Hematopoietic multipotent progenitor cell treated with erythropoietin and hydrocortisone succinate and interleukin-3 and kit ligand, for 4 days (in vitro differentiated cells): ENCODE measurements around the gene NAV3.
"Not testable (repeated sequence)": the region's sequence is repeated elsewhere in the genome, so short reads cannot be mapped to it uniquely, and the experiment has no call there.

Experiments used
- DNase-seq: peaks from one replicate; pipeline ENCODE4 v3.0.0-alpha.2; 2015

The NAV3 gene

DNA sequence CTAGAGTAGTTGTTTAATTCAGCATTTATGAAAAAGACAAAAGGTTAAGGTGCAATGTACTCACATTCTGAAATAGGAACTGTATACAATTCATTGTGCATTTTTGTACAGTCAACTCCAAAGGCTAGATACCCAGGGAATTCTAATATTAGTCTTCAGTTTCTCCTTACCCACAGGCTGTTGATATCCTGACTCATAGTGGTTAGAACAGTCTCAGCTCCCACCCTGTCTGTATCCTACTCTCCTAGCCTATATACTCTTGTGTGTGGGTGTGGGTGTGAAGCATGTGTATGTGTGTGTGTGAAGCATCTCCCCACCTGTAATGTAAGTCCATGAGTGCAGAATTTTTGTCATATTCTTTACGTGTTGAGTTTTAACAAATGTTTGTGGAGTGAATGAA, 229.5 kb downstream of the NAV3 start:
- no peak for DNase-seq

DNA sequence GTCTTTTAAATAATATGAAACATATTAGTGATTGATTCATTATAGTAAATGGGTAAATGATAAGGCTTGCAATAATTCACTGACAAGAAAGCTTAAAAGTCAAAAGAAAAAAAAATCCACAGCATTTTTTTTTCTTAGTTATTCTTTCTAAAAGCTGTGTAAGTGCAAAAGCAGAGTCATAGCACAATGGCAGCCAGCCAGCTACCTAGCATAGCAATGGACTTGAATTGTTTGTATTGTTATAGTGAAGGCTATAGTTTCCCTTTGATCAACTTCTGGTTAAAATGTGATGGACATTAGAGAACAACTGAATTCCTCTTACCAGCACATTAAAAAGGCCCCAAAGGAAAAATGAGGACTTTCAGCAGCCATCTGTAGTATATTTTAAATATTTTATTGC, 232.1 kb downstream of the NAV3 start:
- peak; percentile 46 for DNase-seq

DNA sequence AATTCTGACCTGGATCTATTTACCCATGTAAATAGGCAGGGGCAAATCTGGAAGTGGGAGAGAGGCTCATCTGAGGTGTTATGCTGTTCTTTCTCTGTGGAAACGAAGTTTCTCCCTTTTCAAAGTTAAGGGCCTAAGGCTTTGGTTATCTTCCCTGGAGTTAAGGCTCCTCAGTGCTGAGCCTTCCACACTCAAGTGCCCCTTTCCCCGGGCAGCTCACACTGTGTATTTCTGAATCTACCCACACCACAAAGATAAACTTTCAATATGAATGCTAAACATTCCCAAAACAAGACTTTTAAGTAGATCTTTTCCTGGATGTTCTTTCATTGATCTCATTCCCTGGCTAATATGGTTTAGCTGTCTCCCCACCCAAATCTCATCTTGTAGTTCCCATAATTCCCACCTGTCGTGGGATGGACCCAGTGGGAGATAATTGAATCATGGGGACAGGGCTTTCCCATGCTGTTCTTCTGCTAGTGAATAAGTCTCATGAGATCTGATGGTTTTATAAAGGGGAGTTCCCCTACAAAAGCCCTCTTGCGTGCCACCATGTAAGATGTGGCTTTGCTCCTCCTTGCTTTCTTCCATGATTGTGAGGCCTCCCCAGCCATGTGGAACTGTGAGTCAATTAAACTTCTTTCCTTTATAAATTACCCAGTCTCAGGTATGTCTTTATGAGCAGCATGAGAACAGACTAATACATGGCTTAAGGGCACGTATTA, 251.1 kb downstream of the NAV3 start:
- DNase-seq = no peak

DNA sequence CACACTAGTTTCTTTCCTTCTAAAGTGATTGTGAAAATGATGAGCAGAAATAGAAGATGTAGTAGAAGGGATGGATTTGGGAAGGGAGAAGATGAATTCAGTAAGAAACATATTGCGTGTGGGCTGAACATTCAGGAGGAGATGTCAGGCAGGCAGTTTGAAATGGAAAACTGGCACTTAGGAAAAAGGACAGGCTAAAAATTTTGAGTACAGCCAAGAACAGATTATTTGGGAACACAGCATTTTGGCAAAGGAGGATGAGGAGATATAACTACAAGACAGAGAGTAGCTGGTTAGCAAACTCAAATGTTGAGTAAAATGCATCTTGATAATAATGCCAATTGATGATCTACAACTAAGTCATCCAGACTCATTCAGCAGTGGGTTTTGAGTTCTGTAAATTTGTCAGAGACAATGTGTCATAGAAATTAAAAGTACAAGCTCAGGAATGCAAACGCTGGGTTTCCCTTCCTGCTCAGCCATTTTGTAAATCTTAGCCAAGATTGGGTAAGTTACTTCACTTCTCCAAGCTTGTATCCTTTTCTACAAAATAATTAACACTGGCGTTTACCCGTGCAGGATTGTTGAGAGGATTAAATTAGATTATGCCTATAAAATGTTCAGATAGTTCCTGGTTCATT, 255.0 kb downstream of the NAV3 start:
- DNase-seq = no peak

DNA sequence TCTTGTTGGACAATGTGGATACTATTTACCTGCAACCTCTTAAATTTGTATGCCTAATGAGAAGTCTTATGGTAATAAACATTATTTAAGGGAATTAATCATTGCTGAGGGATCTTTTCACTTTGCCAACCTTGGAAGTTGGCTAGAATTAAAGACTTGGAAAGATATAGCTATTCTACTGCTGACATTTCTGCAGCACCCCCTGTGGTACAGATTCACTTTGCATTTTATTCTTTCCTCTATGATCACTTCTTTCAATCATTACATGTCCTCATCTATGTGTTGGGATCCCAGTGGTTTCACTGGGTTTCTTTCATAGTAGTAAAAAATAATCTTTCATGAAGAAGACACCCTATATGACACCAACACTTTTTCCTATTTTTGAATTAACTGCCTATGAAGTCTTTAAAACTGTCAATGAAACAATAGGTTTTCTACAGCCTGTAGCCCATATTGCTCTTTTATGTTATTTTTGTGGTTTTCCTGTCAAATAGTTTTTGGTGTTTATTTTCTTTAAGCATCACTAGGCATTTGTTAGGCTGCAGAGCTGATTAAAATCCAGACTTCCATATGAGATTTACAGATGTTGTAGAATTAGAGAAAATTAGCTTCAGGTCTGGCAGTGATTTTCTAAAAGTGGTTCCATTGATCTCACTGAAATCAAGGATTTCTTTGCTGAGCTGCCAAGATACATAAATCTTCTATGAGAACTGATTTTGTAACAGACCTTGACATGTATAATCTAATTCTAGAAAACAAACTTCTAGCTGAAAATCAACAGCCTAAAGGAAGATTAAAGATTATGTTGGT, 256.1 kb downstream of the NAV3 start:
- no peak for DNase-seq

DNA sequence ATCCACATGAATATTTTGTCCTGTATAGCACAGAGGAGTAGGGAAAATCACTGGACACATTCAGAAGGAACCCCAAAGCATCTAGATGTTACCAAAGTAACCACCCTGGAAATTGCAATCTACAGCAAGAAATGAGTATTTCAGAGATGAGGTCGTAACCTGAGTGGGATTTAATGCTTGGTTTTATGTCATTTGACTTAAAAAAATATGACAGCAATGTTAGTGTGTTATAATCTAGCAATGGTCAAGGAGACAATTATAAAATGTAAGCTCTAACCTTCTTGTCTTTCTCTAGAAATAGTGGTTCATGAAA, 256.6 kb downstream of the NAV3 start:
- DNase-seq = no peak

DNA sequence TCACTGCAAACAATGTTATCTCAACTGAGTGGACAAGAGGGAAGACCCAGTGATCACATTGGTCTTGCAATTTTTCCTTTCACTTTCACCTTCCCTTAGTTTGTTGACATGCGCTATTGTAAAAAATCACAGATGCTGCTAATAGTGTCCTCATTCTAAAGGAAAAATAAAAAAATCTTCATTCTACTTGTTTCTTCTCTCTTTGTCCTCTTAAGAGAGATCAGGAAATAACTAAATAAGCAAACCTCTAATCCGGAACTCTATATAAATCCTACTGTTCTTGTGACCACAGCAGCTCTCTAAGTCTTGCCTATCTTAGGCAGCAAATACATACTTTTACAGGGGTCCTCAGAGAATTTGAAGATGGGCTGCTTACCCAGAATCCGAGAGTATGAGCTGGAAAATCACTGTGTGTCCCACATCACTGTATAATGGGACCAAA, 257.7 kb downstream of the NAV3 start:
- no peak for DNase-seq

DNA sequence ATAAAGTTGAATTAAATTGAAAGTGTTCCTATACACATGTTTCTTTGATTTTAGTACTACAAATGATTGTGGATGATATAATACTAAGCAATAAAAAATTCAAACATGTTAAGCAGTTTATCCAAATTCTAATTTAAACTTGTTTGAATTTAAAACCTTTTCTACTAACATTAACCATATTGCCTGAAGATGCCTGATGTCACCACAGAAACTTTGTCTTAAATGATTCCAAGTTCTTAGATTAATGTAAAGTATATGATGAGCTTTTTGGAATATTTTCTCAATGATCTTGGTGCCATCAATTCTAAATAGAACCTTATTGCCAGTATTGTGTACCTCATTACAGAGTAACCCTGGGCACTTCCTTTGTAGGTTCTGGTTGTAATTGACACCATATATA, 259.6 kb downstream of the NAV3 start:
- no peak for DNase-seq

DNA sequence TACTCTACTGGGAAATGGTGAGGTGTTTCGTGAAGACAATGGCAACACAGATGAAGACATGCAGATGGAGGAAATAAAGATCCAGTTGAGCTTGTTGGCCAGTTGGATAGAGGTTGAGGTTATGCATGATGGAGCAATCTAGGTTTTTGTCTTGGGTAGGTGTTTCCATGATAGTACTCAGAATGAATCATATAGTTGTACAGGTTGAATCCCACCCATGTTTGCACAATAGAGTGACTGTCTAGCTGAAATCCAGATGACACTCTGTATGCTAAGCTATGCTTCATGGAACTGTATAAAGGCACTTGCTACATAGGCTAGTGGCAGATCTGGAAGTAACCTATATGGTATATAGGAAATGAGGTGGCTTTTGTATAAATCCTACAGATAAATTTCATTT, 264.9 kb downstream of the NAV3 start:
- no peak for DNase-seq

DNA sequence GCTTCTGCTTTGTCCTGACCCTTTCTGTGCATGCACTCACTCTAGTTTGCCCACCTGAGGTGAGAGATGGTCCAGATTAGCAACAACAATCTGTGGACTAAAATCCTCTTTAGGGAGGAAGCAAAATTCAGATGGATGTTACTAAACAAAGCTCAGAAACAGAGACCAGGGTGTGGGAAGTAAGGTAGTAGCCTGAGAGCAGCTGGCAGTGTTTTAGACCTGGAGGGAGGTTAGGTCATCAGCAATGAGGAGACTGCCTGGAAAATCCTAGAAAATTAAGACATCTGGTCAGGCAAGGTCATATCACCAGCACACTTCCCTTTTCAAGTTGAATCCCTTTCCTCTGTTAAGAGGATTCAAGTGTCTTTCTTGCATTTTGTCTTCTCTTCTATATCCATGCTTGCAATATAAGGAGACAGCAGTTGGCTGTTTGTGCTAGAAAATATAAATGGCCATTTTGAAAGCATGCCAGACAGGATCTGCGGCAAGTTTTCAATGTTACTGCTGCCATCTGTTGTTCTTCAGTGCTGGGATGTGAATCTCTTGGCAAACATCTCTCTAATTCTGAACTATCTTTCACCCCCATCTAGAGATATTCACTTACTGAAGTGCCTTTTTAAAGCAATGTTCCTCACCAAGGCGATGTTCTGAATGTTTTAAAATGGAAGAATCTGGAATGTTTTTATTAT, 266.4 kb downstream of the NAV3 start:
- DNase-seq = no peak

DNA sequence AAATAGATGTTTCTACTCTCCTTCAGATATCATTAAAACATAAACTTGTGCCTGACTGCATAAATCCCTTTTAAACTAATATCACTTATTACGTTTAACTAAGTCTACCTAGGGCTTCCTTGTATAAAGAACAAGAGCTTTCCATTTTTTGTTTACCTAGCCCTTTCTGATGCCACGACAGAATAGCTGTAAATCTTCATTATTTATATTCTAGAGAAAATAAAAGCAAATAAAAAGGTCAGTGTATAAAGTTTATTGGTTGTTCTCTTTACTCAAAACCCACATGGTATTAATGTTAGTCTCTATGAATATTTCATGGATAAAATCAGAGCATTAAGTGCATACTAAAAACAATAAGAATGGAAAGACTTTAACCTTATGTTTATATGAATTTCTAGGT, 269.1 kb downstream of the NAV3 start:
- DNase-seq = no peak

DNA sequence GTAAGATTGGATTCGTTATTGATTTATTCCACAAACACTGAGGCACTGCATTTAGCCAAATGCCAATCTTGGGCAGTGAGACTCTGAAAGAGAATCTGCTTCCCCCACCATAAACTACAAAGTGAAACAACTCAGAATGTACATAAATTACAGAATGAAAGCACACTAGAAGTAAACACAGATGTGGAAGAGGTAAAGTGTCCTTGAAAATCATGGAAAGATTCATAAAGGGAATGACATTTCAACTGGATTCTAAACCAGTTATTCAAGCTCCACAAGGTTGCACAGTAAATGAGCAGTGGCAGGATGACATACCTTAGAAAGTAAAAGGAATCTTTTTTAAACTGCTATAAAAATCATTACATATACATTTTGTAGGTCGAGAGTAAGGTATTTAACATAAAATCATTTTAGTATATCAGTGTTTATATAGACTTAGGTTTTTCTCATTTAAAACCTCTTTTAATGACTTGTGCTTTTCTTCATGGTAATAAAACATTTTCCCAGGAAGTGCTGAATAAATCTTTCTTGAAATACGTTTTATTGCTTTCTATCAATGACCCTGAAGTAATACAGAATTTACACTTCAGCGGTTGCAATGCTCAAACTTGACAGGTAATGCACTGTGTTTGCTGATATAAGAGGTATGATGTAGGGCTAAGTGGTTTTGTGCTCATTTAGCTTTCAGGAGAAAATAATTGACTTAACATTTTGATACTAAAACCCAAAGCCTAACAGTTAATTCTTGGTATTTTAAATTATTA, 270.6 kb downstream of the NAV3 start:
- no peak for DNase-seq

DNA sequence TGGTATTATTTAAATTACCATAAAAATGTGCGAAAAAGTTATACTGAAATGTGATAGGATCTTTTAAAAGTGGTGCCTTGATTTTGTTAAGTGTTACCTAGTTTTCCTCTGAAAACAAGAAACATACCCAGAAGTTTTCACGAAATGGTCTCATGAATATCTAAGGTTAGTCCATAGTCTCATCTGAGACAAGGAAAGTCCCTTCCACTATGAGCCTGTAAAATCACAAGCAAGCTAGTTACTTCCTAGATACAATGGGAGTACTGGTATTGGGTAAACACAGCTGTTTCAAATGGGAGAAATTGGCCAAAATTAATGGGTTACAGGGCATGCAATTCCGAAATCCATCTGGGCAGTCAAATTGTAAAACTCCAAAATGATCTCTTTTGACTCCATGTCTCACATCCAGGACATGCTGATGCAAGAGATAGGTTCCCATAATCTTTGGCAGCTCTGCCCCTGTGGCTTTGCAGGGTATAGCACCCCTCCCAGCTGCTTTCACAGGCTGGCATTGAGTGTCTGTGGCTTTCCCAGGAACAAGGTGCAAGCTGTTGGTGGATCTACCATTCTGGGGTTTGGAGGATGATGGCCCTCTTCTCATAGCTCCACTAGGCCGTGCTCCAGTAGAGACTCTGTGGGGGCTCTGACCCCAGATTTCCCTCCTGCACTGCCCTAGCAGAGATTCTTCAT, 271.4 kb downstream of the NAV3 start:
- no peak for DNase-seq

DNA sequence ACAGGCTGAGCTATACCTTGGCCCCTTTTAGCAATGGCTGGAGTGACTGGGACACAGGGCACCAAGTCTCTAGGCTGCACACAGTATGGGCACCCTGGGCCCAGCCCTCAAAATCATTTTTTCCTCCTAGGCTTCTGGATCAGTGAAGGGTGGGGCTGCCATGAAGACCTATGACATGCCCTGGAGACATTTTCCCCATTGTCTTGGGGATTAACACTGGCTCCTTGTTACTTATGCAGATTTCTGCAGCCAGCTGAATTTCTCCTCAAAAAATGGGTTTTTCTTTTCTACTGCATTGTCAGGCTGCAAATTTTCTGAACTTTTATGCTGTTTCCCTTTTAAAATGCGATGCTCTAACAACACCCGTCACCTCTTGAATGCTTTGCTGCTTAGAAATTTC, 272.1 kb downstream of the NAV3 start:
- not testable (repeated sequence) for DNase-seq

DNA sequence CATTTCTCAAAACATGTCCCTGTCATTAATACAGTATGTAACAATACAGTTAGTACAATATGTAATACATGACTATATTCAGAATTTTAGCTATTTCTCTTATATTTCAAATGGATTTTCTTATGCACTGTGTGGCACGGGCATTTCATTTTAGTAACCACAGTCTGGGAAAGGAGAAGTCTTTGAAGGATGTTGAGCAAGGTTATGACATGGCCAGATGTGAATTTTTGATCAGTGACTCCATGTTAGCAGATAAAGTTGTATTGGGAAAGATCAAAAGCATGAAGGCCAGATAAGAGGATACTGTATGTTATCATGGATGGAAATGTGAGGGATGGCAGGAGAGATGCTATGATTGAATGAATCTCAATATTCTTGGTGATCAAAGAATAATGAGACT, 285.2 kb downstream of the NAV3 start:
- DNase-seq = peak; percentile 31

DNA sequence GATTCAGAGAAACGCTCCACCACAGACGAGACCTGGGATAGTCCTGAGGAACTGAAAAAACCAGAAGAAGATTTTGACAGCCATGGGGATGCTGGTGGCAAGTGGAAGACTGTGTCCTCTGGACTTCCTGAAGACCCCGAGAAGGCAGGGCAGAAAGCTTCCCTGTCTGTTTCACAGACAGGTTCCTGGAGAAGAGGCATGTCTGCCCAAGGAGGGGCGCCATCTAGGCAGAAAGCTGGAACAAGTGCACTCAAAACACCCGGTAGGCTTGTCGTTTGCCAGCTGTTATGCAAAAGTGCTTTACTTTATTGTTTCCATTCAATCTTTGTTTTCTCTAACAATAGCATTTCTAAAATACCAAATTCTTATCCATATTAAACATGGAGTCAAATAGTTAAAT, 287.3 kb downstream of the NAV3 start:
- DNase-seq = peak; percentile 8

DNA sequence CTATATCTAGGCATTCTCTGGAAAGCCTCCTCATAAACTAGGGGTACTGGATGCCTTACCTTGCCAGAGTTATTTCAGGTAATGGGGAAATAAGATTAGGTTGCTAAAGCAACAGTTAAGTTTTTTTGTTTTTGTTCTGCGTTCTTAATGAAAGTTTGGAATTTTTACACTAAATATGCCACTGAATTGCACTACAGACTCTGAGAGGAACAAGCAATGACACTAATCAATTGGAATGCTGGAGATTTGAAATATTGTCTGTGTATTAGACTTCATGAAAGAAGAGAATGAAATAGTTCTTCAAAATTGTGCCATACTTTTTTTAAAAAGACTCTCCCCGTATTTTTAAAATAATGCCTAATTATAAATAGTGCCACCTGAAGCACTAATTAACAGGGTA, 287.8 kb downstream of the NAV3 start:
- no peak for DNase-seq

DNA sequence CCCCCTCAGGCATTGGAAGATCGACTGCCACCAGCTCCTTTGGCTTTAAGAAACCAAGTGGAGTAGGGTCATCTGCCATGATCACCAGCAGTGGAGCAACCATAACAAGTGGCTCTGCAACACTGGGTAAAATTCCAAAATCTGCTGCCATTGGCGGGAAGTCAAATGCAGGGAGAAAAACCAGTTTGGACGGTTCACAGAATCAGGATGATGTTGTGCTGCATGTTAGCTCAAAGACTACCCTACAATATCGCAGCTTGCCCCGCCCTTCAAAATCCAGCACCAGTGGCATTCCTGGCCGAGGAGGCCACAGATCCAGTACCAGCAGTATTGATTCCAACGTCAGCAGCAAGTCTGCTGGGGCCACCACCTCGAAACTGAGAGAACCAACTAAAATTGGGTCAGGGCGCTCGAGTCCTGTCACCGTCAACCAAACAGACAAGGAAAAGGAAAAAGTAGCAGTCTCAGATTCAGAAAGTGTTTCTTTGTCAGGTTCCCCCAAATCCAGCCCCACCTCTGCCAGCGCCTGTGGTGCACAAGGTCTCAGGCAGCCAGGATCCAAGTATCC, 288.7 kb downstream of the NAV3 start:
- DNase-seq = no peak

DNA sequence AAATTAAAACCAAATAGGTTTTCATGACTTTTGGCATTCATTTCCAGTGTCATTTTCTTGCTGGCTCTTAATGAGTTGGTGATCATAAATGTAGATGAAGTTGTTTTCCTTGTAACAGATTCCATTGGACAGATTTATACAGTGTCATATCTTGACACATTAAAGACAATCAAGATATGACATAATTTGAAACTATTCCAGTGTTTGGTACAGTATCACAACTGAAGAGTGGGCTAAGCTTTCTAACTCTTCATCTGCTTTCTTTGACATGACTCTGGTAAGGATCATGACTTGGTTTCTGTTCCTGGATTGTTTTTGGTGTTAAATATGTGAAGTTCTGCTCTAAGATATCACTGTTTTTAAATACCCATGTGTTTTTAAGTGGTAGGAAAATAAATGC, 289.6 kb downstream of the NAV3 start:
- no peak for DNase-seq

DNA sequence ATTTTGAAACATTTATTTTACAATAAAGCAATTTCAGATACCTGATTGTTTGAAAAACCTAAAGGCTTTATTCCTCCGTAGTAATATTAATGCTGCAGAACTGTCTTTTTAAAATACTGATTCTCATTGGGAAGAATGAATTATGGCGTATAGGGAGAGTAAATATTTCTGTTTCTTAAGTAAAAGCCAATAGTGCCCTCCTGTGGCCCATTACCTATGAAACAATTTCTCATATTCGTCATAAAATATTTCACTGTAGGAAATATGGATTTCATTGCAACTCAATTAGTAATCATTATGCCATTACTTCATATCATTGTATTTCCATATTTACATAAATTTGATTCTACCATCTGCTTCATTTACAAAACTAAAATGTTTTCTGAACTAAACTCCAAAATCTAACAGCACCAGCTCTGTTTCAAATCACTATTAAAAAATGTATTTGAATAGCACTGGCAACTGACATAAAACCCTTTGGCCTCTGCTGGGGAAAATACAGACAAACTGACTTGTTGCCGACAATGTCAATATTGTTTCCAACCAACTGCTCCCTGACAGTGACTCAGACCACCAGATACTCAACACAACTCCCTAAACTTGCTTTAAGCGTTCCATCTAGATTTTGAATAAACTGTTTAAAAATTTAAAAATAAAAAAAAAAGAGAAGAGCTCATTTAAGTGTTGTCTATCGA, 290.3 kb downstream of the NAV3 start:
- peak; percentile 55 for DNase-seq

DNA sequence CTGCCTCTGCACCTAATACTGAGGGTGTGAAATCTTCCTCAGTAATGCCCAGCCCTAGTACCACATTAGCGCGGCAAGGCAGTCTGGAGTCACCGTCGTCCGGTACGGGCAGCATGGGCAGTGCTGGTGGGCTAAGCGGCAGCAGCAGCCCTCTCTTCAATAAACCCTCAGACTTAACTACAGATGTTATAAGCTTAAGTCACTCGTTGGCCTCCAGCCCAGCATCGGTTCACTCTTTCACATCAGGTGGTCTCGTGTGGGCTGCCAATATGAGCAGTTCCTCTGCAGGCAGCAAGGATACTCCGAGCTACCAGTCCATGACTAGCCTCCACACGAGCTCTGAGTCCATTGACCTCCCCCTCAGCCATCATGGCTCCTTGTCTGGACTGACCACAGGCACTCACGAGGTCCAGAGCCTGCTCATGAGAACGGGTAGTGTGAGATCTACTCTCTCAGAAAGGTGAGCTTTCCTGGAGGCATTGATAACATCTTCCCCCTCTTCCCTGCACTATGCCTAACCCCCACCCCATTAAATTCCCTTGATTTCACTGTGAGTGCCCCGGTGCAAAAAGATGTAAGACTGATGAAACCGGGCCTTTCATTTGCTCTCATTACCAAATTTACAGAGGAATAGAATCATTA, 291.4 kb downstream of the NAV3 start:
- no peak for DNase-seq
